Measurements from ENCODE around the gene SMPD1.

The SMPD1 gene

DNA sequence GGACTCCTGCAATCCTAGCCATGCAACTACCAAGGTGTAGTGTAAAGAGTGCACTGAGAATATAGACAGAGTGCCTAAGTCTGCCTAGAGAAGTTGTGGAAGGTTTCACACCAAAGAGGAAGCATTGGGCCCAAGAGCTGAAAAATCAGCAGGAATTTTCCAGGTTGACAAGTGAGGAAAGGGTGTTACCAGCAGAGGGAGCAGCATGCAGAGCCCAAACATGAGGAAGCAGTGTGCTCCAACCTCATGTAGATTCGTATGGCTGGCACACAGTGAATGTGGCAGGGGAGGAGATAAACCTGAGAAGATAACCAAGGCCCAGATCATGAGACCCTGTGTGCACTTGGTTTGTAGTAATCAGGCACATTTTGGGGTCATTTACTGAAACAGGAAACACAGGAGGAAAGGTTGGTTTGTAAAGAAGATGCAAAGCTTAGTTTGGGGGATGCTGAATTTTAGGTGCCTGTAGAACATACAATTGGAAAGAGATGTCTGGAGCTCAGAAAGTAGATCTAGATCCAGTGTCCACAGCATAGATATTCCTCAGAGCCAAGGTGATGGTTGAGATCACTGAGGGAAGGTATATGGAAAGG lies 48.8 kb downstream of the SMPD1 start:
- TF ChIP-seq, protein P1, sequence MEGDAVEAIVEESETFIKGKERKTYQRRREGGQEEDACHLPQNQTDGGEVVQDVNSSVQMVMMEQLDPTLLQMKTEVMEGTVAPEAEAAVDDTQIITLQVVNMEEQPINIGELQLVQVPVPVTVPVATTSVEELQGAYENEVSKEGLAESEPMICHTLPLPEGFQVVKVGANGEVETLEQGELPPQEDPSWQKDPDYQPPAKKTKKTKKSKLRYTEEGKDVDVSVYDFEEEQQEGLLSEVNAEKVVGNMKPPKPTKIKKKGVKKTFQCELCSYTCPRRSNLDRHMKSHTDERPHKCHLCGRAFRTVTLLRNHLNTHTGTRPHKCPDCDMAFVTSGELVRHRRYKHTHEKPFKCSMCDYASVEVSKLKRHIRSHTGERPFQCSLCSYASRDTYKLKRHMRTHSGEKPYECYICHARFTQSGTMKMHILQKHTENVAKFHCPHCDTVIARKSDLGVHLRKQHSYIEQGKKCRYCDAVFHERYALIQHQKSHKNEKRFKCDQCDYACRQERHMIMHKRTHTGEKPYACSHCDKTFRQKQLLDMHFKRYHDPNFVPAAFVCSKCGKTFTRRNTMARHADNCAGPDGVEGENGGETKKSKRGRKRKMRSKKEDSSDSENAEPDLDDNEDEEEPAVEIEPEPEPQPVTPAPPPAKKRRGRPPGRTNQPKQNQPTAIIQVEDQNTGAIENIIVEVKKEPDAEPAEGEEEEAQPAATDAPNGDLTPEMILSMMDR (IDR thresholded peaks at IDR 0.05; ENCODE audit: insufficient read depth, low read depth, low read length, missing control alignments) = peak; percentile 81
- DNase-seq (ENCODE audit: low read depth) = peak; percentile 68
- H3K4me3 ChIP-seq (ENCODE audit: low read length) = no peak overlapping the region

DNA sequence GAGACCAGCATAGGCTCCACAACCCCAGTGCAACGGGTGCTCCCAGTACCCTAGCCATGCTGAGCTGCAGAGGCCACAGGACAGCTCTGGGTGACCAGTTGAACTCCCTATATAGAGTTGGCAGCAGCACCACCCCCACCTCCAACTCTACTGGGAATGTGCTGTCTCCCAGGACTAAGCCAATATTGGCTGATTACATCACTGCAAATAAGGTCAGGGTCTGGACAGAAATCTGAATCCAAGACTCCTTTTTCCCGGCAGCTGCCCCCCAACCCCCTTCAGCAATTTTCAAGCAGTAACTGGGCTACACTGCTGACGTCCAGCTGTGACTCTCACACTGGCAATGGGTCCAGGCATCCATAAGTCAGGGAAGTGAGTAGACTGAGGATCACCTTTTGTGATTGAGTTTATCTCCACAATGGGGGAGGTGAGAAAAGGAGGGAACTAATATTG lies 50.7 kb downstream of the SMPD1 start, which contains the start of gene HPX:
HPX (minus strand) TSS at position 82 of the 453 bp plus-strand sequence; CDS start at position 58, 24 bp downstream.
- no peak within 1 kb of the TSS for H3K4me3 ChIP-seq (ENCODE audit: low read length)
- DNase-seq (ENCODE audit: low read depth) = no peak
- TF ChIP-seq, protein P1 (IDR thresholded peaks at IDR 0.05; ENCODE audit: insufficient read depth, low read depth, low read length, missing control alignments) = no peak

DNA sequence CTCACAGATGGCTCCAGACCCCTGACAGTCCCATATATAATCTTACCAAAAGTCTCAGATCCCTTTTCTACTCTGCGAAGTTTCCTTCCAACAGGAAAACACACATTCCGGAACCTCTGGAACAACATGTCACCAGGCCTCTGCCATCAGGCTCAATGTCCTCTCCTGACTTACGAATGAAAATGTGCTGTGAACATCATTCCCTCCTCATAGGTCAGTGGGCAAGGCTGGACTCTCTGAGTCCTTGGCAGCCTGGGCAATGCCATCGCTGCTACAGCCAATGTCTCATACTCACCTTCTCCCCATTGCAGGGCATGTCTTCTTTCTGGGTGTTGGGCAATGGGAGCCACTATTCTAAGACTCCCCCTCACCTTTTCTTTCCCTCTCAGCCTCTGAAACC lies 52.2 kb downstream of the SMPD1 start:
- H3K4me3 ChIP-seq (ENCODE audit: low read length) = no peak overlapping the region
- no peak for DNase-seq (ENCODE audit: low read depth)
- TF ChIP-seq, protein P1 (IDR thresholded peaks at IDR 0.05; ENCODE audit: insufficient read depth, low read depth, low read length, missing control alignments) = no peak

DNA sequence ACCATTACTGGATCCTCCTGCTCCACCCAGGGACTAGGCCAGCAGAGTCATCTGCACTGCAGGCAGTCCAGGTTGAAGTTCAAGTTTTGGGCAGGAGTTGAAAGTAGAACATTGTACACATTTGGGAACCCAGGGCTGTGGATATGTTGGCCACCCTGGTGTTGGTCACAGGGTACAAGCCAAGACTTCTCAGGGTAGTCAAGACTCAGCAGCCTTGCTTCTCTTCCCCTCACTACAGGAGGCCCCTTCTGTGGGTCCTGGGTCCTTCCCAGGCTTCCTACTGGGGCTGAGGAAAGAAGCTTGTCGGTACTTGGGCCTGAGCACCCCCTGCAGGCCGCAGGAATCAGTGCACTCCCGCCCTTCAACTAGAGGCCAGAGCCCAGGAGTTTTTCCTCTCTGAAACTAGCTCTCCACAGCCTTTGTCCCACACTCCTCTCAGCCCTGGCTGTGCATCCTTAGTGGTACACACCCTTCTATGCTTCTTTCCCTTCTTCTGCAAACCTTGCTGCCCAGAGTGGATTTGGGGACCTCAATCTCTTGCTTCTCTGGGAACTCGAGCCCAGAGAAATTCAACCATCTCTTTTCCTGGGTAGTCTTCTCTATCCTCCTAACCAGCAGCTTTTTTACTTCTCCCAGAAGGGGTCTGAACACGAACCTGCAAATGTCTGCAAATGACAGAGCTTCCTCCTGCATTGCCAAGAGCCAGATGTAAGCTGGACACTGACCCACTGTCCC lies 53.2 kb downstream of the SMPD1 start:
- TF ChIP-seq, protein P1 (IDR thresholded peaks at IDR 0.05; ENCODE audit: insufficient read depth, low read depth, low read length, missing control alignments) = peak; percentile 80
- no peak overlapping the region for H3K4me3 ChIP-seq (ENCODE audit: low read length)
- DNase-seq (ENCODE audit: low read depth) = peak; percentile 61
